ENCODE results near the gene UHRF1. TPM values are rescaled to one million over a fixed set of nuclear protein-coding genes. Genes with fewer than 3 reads are reported as not detected.

UHRF1 gene
- total RNA-seq, 1 donor from 2014 or later: 63.5 TPM

- no peak for DNase-seq (ENCODE audit: low spot score, unreplicated experiment)
- H3K27me3 Mint-ChIP-seq: no peaks in the 10 kb centered on the region
- no peaks in the 10 kb centered on the region for H3K4me1 Mint-ChIP-seq (ENCODE audit: low read depth)
- TF ChIP-seq, protein P1, sequence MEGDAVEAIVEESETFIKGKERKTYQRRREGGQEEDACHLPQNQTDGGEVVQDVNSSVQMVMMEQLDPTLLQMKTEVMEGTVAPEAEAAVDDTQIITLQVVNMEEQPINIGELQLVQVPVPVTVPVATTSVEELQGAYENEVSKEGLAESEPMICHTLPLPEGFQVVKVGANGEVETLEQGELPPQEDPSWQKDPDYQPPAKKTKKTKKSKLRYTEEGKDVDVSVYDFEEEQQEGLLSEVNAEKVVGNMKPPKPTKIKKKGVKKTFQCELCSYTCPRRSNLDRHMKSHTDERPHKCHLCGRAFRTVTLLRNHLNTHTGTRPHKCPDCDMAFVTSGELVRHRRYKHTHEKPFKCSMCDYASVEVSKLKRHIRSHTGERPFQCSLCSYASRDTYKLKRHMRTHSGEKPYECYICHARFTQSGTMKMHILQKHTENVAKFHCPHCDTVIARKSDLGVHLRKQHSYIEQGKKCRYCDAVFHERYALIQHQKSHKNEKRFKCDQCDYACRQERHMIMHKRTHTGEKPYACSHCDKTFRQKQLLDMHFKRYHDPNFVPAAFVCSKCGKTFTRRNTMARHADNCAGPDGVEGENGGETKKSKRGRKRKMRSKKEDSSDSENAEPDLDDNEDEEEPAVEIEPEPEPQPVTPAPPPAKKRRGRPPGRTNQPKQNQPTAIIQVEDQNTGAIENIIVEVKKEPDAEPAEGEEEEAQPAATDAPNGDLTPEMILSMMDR (IDR thresholded peaks at IDR 0.05; ENCODE audit: unreplicated experiment): no peak
- no peak overlapping the region for H3K4me3 Mint-ChIP-seq (ENCODE audit: low read depth)
- H3K36me3 Mint-ChIP-seq (ENCODE audit: insufficient read depth): peaks cover 9% of the 10 kb centered on the region
- H3K27ac Mint-ChIP-seq: no peak overlapping the region
- H3K9me3 Mint-ChIP-seq (ENCODE audit: low read depth): no peaks in the 10 kb centered on the region
Observed at GRCh38 chr19:4923276-4923747, 14.0 kb downstream of the UHRF1 start.

DNA sequence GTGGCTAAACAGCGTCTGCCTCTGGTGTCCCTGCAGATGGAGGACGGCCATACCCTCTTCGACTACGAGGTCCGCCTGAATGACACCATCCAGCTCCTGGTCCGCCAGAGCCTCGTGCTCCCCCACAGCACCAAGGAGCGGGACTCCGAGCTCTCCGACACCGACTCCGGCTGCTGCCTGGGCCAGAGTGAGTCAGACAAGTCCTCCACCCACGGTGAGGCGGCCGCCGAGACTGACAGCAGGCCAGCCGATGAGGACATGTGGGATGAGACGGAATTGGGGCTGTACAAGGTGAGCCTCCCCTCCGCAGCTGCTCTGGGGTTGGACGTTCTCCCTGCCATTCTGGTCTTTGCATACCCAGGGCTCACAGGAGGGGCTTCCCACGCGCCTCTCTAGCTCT, 19.9 kb downstream of the UHRF1 start:
- DNase-seq (ENCODE audit: low spot score, unreplicated experiment): no peak
- Mint-ChIP-seq H3K4me1 (ENCODE audit: low read depth) (no peaks in the 10 kb centered on the region), H3K27ac (no peak overlapping the region), H3K27me3 (no peaks in the 10 kb centered on the region), H3K4me3 (ENCODE audit: low read depth) (no peak overlapping the region), H3K9me3 (ENCODE audit: low read depth) (no peaks in the 10 kb centered on the region), H3K36me3 (ENCODE audit: insufficient read depth) (peaks cover 5% of the 10 kb centered on the region)
- TF ChIP-seq, protein P1 (IDR thresholded peaks at IDR 0.05; ENCODE audit: unreplicated experiment): no peak

GRCh38 chr19:4930664-4931063, 21.4 kb downstream of the UHRF1 start:
- Mint-ChIP-seq H3K27me3 (no peaks in the 10 kb centered on the region), H3K4me3 (ENCODE audit: low read depth) (no peak overlapping the region), H3K36me3 (ENCODE audit: insufficient read depth) (peaks cover 6% of the 10 kb centered on the region), H3K9me3 (ENCODE audit: low read depth) (no peaks in the 10 kb centered on the region), H3K4me1 (ENCODE audit: low read depth) (no peaks in the 10 kb centered on the region), H3K27ac (no peak overlapping the region)
- TF ChIP-seq, protein P1 (IDR thresholded peaks at IDR 0.05; ENCODE audit: unreplicated experiment): no peak
- no peak for DNase-seq (ENCODE audit: low spot score, unreplicated experiment)

GRCh38 chr19:4932711-4933110, 23.4 kb downstream of the UHRF1 start:
- Mint-ChIP-seq H3K36me3 (ENCODE audit: insufficient read depth) (peaks cover 9% of the 10 kb centered on the region), H3K4me3 (ENCODE audit: low read depth) (no peak overlapping the region), H3K4me1 (ENCODE audit: low read depth) (no peaks in the 10 kb centered on the region), H3K9me3 (ENCODE audit: low read depth) (no peaks in the 10 kb centered on the region), H3K27me3 (no peaks in the 10 kb centered on the region), H3K27ac (no peak overlapping the region)
- TF ChIP-seq, protein P1 (IDR thresholded peaks at IDR 0.05; ENCODE audit: unreplicated experiment): no peak
- DNase-seq (ENCODE audit: low spot score, unreplicated experiment): no peak

DNA sequence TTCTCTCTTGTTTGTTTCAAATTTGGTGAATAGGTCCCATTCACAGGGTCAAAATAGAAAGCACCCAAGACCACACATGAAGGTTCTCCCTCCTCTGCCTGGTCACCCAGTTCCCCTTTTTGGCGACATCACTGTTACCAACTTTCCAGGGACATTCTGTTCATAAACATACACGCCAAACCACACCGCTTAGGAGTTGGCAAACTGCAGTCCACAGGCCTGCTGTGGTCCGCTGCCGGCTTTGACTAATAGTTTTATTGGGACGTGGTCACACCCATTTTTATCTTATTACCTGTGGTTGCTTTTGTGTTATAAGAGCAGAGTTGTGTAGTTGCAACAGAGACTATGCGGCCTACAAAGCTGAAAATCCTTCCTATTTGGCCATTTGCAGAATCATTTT, 24.2 kb downstream of the UHRF1 start:
- DNase-seq (ENCODE audit: low spot score, unreplicated experiment): no peak
- H3K4me3 Mint-ChIP-seq (ENCODE audit: low read depth): no peak overlapping the region
- no peaks in the 10 kb centered on the region for H3K27me3 Mint-ChIP-seq
- H3K27ac Mint-ChIP-seq: peak overlapping the region; percentile 60
- no peaks in the 10 kb centered on the region for H3K4me1 Mint-ChIP-seq (ENCODE audit: low read depth)
- peaks cover 9% of the 10 kb centered on the region for H3K36me3 Mint-ChIP-seq (ENCODE audit: insufficient read depth)
- TF ChIP-seq, protein P1 (IDR thresholded peaks at IDR 0.05; ENCODE audit: unreplicated experiment): no peak
- no peaks in the 10 kb centered on the region for H3K9me3 Mint-ChIP-seq (ENCODE audit: low read depth)

Data from progenitor cell of endocrine pancreas (in vitro differentiated cells).